H9 (cell line): ENCODE data around the gene GFM2. TPM values are rescaled to one million over a fixed set of nuclear protein-coding genes. Genes with fewer than 3 reads are reported as not detected.

Source experiments
- DNase-seq: peaks from one replicate; pipeline ENCODE4 v3.0.0-alpha.2; 2017
- H2AFZ ChIP-seq: one replicate; pipeline ENCODE4 v1.6.1; 2013; ENCODE audit warnings: mild to moderate bottlenecking, low read length, control low read depth, moderate library complexity
- H2AK5ac ChIP-seq: 2 replicates; pipeline ENCODE4 v1.6.1; 2013; ENCODE audit warnings: low read length, control low read depth, mixed read lengths; ENCODE audit not compliant: insufficient read length
- H2BK120ac ChIP-seq: one replicate; pipeline ENCODE4 v1.6.1; 2013; ENCODE audit warnings: low read depth, mild to moderate bottlenecking, low read length, control low read depth, inconsistent platforms; ENCODE audit not compliant: poor library complexity, severe bottlenecking
- H2BK12ac ChIP-seq: 2 replicates; pipeline ENCODE4 v1.6.1; 2013; ENCODE audit warnings: low read length, control low read depth, mixed read lengths, low read depth; ENCODE audit not compliant: insufficient read length
- H2BK15ac ChIP-seq: 2 replicates; pipeline ENCODE4 v1.6.1; 2013; ENCODE audit warnings: low read depth, low read length, control low read depth
- H2BK20ac ChIP-seq: one replicate; pipeline ENCODE4 v1.6.1; 2013; ENCODE audit warnings: low read depth, mild to moderate bottlenecking, low read length, control low read depth, inconsistent platforms; ENCODE audit not compliant: poor library complexity, severe bottlenecking
- H2BK5ac ChIP-seq: 2 replicates; pipeline ENCODE4 v1.6.1; 2013; ENCODE audit warnings: low read length, control low read depth, mixed read lengths; ENCODE audit not compliant: insufficient read length
- H3K14ac ChIP-seq: 2 replicates; pipeline ENCODE4 v1.6.1; 2013; ENCODE audit warnings: low read length, control low read depth; ENCODE audit not compliant: insufficient read depth
- H3K18ac ChIP-seq: 2 replicates; pipeline ENCODE4 v1.6.1; 2013; ENCODE audit warnings: low read depth, mild to moderate bottlenecking, mixed read lengths, low read length, control low read depth; ENCODE audit not compliant: insufficient read length
- H3K23ac ChIP-seq: 2 replicates; pipeline ENCODE4 v1.6.1; 2013; ENCODE audit warnings: low read length, control low read depth, mixed read lengths, low read depth; ENCODE audit not compliant: insufficient read length
- H3K23me2 ChIP-seq: 2 replicates; pipeline ENCODE4 v1.6.1; 2013; ENCODE audit warnings: low read depth, mild to moderate bottlenecking, mixed read lengths, low read length, control low read depth; ENCODE audit not compliant: insufficient read length, poor library complexity, severe bottlenecking
- H3K27ac ChIP-seq: 2 replicates; pipeline ENCODE4 v1.5.1; 2013; ENCODE audit warnings: low read length, control low read depth, mixed read lengths, low read depth; ENCODE audit not compliant: insufficient read length
- H3K27me3 ChIP-seq: 2 replicates; pipeline ENCODE4 v1.6.1; 2013; ENCODE audit warnings: low read length, control low read depth, inconsistent platforms; ENCODE audit not compliant: insufficient read depth
- H3K4ac ChIP-seq: 2 replicates; pipeline ENCODE4 v1.6.1; 2013; ENCODE audit warnings: low read depth, mild to moderate bottlenecking, control low read depth, inconsistent platforms, low read length, moderate library complexity
- H3K4me1 ChIP-seq: 2 replicates; pipeline ENCODE4 v1.6.1; 2013; ENCODE audit warnings: low read length, control low read depth, inconsistent platforms; ENCODE audit not compliant: insufficient read depth
- H3K4me2 ChIP-seq: 2 replicates; pipeline ENCODE4 v1.6.1; 2013; ENCODE audit warnings: low read length, control low read depth, mixed read lengths; ENCODE audit not compliant: insufficient read length, insufficient read depth
- H3K56ac ChIP-seq: 2 replicates; pipeline ENCODE4 v1.6.1; 2013; ENCODE audit warnings: low read depth, mild to moderate bottlenecking, mixed read lengths, low read length, control low read depth; ENCODE audit not compliant: insufficient read length
- H3K79me1 ChIP-seq: 2 replicates; pipeline ENCODE4 v1.6.1; 2013; ENCODE audit warnings: low read depth, mild to moderate bottlenecking, moderate library complexity, low read length, control low read depth, inconsistent platforms; ENCODE audit not compliant: insufficient read depth, poor library complexity, severe bottlenecking
- H3K79me2 ChIP-seq: 2 replicates; pipeline ENCODE4 v1.6.1; 2013; ENCODE audit warnings: low read length, control low read depth, inconsistent platforms; ENCODE audit not compliant: insufficient read depth
- H3K9ac ChIP-seq: 2 replicates; pipeline ENCODE4 v1.6.1; 2013; ENCODE audit warnings: low read length, control low read depth, mixed read lengths; ENCODE audit not compliant: insufficient read length; ENCODE audit errors: extremely low read depth
- H3K9me3 ChIP-seq: one replicate; pipeline ENCODE4 v1.6.1; 2013; ENCODE audit warnings: low read depth, low read length, inconsistent platforms; ENCODE audit not compliant: control insufficient read depth
- H3T11ph ChIP-seq: one replicate; pipeline ENCODE4 v1.6.1; 2013; ENCODE audit warnings: mild to moderate bottlenecking, low read length, control low read depth, inconsistent platforms
- H4K20me1 ChIP-seq: one replicate; pipeline ENCODE4 v1.6.1; 2013; ENCODE audit not compliant: control insufficient read depth, insufficient read length, insufficient read depth
- H4K5ac ChIP-seq: 2 replicates; pipeline ENCODE4 v1.6.1; 2013; ENCODE audit warnings: low read depth, mild to moderate bottlenecking, mixed read lengths, low read length, control low read depth; ENCODE audit not compliant: insufficient read length
- H4K8ac ChIP-seq: replicated peaks from 2 replicates; pipeline ENCODE4 v1.6.1; 2013; ENCODE audit warnings: low read length, control low read depth, mixed read lengths, low read depth; ENCODE audit not compliant: insufficient read length
- H4K91ac ChIP-seq: 2 replicates; pipeline ENCODE4 v1.6.1; 2013; ENCODE audit warnings: low read depth, mild to moderate bottlenecking, moderate library complexity, mixed read lengths, low read length, control low read depth; ENCODE audit not compliant: insufficient read length
- H3K27ac Mint-ChIP-seq, 3 experiments: 2 replicates in 2 of 3; 3 replicates in 1 of 3; pipeline ENCODE4 v1.8.0; 2020 to 2021; ENCODE audit warnings: mixed read lengths in 3 of 3, mild to moderate bottlenecking in 1 of 3, moderate library complexity in 1 of 3
- H3K27me3 Mint-ChIP-seq: 2 replicates; pipeline ENCODE4 v1.8.0; 2021; ENCODE audit warnings: low read depth, mild to moderate bottlenecking, moderate library complexity, mixed read lengths
- H3K36me3 Mint-ChIP-seq, 3 experiments: 2 replicates in 2 of 3; 3 replicates in 1 of 3; pipeline ENCODE4 v1.8.0; 2020 to 2021; ENCODE audit warnings: low read depth in 3 of 3, mixed read lengths in 3 of 3; ENCODE audit not compliant: insufficient read depth in 1 of 3
- H3K4me1 Mint-ChIP-seq, 2 experiments: 2 replicates each; pipeline ENCODE4 v1.8.0; 2020; ENCODE audit warnings: mixed read lengths in 2 of 2
- H3K4me3 Mint-ChIP-seq, 2 experiments: 2 replicates in 1 of 2; 3 replicates in 1 of 2; pipeline ENCODE4 v1.8.0; 2020 to 2021; ENCODE audit warnings: mild to moderate bottlenecking in 2 of 2, mixed read lengths in 2 of 2, moderate library complexity in 1 of 2
- H3K9me3 Mint-ChIP-seq, 2 experiments: 2 replicates in 1 of 2; 3 replicates in 1 of 2; pipeline ENCODE4 v1.8.0; 2020; ENCODE audit warnings: mild to moderate bottlenecking in 2 of 2, mixed read lengths in 2 of 2, moderate library complexity in 1 of 2
- WGBS: extraction: QIAGEN DNeasy Blood & Tissue Kit; methylation state at CpG from one replicate; pipeline ENCODE4 v1.1.7; 2013; ENCODE audit warnings: missing lambda C conversion rate, low lambda C conversion rate, mixed read lengths; ENCODE audit not compliant: insufficient read length; ENCODE audit errors: extremely low coverage; 5-methylcytosine and 5-hydroxymethylcytosine counted together
- total RNA-seq: library from RNA; stranded (reverse); gene quantifications from 2 replicates; pipeline ENCODE4 v1.2.1, GENCODE V29; 2021
- TF ChIP-seq, protein P1 (sequence below): fragments of 200-600 bp; sonication (generic); conservative IDR thresholded peaks from 3 replicates; pipeline ENCODE4 v1.8.0; 2021; ENCODE audit warnings: antibody characterized with exemption, mild to moderate bottlenecking

GFM2 gene
- total RNA-seq, 1 experiment from 2014 or later: 30.0 TPM

DNA sequence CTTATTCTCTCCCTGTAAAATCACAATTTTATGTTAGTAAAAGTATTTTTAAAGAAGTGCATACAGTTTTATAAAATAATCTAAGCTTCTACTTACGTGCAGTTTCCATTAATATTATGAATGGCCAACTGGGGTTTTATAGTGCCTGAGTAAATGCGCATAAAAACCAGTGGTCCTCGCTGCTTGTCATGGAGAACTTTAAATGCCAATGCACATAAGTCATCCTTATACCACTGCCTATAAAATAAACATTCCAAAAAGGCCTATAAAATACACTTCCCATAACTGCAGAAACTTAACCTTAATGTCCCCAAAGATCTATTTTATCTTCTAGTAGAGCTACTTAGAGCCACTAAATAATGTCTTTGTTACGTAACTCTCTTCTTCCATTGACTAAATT is 28.5 kb downstream of the GFM2 start:
- DNase-seq: no peak
- no peak overlapping the region for H3K27ac Mint-ChIP-seq
- H3K36me3 Mint-ChIP-seq: peaks cover 0 to 41% (median 26%) of the 10 kb centered on the region in 3 experiments; a peak in 5 of 7 replicates
- Histone ChIP-seq H3K79me2 (no peaks in the 10 kb centered on the region), H3K23ac (no peak overlapping the region), H2AK5ac (no peak overlapping the region), H3K9ac (no peak overlapping the region), H3K4me2 (no peak overlapping the region), H3T11ph (no peak overlapping the region), H4K20me1 (no peaks in the 10 kb centered on the region), H3K56ac (no peak overlapping the region), H3K27ac (no peak overlapping the region), H4K5ac (no peak overlapping the region), H3K18ac (no peak overlapping the region), H2BK5ac (no peak overlapping the region), H3K9me3 (no peaks in the 10 kb centered on the region), H2BK20ac (no peak overlapping the region), H3K23me2 (no peaks in the 10 kb centered on the region), H2BK12ac (no peak overlapping the region), H2BK15ac (no peak overlapping the region), H3K4me1 (no peaks in the 10 kb centered on the region), H2BK120ac (no peak overlapping the region), H2AFZ (no peak overlapping the region), H3K4ac (no peak overlapping the region), H3K79me1 (no peaks in the 10 kb centered on the region), H4K91ac (no peak overlapping the region), H4K8ac (no peak overlapping the region), H3K14ac (no peak overlapping the region), H3K27me3 (no peaks in the 10 kb centered on the region)
- no peaks in the 10 kb centered on the region for H3K4me1 Mint-ChIP-seq
- H3K27me3 Mint-ChIP-seq: no peaks in the 10 kb centered on the region
- TF ChIP-seq, protein P1, sequence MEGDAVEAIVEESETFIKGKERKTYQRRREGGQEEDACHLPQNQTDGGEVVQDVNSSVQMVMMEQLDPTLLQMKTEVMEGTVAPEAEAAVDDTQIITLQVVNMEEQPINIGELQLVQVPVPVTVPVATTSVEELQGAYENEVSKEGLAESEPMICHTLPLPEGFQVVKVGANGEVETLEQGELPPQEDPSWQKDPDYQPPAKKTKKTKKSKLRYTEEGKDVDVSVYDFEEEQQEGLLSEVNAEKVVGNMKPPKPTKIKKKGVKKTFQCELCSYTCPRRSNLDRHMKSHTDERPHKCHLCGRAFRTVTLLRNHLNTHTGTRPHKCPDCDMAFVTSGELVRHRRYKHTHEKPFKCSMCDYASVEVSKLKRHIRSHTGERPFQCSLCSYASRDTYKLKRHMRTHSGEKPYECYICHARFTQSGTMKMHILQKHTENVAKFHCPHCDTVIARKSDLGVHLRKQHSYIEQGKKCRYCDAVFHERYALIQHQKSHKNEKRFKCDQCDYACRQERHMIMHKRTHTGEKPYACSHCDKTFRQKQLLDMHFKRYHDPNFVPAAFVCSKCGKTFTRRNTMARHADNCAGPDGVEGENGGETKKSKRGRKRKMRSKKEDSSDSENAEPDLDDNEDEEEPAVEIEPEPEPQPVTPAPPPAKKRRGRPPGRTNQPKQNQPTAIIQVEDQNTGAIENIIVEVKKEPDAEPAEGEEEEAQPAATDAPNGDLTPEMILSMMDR: no peak
- H3K9me3 Mint-ChIP-seq: no peaks in the 10 kb centered on the region
- WGBS: no CpG with 5 or more reads among the region's 4 CpGs
- H3K4me3 Mint-ChIP-seq: no peak overlapping the region
